T-helper 1 cell (primary cell): ENCODE data around the gene SLC7A4.
"Not testable (repeated sequence)": the region's sequence is repeated elsewhere in the genome, so short reads cannot be mapped to it uniquely, and the experiment has no call there.

Source experiments
- DNase-seq, 5 donors: peaks; one replicate each; pipeline ENCODE4 v3.0.0-alpha.2; 2012 to 2020

Gene SLC7A4

GRCh38 chr22:21015466-21016006, 16.8 kb downstream of the SLC7A4 start:
- no peak for DNase-seq

DNA sequence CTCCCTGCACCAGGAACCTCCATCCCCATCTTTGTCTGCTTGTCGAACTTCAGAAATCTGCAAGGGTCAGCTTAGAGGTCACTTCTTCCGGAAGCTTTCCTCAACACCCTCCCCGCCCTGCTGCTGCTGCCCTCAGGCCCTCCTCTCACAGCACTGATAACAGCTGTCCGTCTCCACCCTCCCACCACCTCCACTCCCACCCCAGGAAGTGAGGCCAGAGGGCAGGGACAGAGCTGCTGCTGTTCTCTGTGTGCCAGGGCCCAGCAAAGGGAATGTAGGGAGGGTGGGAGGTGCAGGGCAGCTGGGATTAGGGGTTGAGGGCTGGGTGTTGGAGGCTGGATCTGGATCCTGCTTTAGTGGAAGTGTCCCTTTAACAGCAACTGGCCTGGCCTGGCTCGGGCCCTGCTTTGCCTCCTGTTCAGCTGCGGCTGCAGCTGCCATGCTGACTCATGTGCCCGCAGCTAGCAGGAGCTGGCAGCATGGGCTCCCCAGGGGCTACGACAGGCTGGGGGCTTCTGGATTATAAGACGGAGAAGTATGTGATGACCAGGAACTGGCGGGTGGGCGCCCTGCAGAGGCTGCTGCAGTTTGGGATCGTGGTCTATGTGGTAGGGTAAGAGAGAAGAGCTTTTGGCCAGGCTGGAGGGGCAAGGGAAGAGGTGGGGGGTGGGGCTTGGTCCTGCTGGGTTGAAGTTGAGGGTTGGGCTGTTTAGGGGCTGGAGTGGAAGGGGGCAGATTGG, 17.5 kb downstream of the SLC7A4 start, which contains the start of gene P2RX6:
P2RX6 (plus strand) TSS at position 440 of the 740 bp plus-strand sequence; CDS start at position 450, 10 bp downstream.
- DNase-seq = no peak

- peak; percentile 65 to 87 (median 74) for DNase-seq
Measured at GRCh38 chr22:21014202-21014725, 18.1 kb downstream of the SLC7A4 start.

- no peak for DNase-seq
Measured at GRCh38 chr22:21013657-21014201, 18.6 kb downstream of the SLC7A4 start.

- no peak for DNase-seq
Measured at GRCh38 chr22:21012446-21013407, 19.6 kb downstream of the SLC7A4 start.

GRCh38 chr22:21010426-21011113, 21.8 kb downstream of the SLC7A4 start:
- DNase-seq = no peak

- peak in 1 of 5 donors; percentile 26 for DNase-seq
Measured at GRCh38 chr22:21009638-21010425, 22.5 kb downstream of the SLC7A4 start.

DNA sequence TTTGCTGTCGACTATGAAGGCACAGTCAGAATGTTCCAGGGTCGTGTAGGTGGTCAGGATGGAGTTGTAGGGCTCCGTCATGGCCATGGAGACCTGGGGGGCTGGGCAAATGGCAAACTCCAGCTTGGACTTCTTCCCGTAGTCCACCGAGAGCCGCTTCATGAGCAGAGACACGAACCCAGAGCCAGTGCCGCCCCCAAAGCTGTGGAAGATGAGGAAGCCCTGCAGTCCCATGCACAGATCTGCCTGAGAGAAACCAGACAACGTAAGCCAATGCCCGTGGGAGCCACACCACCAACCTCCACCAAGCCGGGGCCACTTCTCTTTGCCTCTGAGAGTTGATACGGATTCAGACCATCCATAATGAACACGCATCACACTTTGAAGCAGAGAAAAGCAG, 23.2 kb downstream of the SLC7A4 start:
- DNase-seq = not testable (repeated sequence)

GRCh38 chr22:21003782-21004181, 28.6 kb downstream of the SLC7A4 start:
- DNase-seq = no peak

GRCh38 chr22:21001601-21002325, 30.6 kb downstream of the SLC7A4 start, which contains the start of gene THAP7:
Gene THAP7 (minus strand): TSS chr22:21002118. CDS start chr22:21001911, 207 bp downstream.
- peak; percentile 92 to 98 (median 96) for DNase-seq

- DNase-seq = no peak
Measured at GRCh38 chr22:21000987-21001600, 31.3 kb downstream of the SLC7A4 start.

DNA sequence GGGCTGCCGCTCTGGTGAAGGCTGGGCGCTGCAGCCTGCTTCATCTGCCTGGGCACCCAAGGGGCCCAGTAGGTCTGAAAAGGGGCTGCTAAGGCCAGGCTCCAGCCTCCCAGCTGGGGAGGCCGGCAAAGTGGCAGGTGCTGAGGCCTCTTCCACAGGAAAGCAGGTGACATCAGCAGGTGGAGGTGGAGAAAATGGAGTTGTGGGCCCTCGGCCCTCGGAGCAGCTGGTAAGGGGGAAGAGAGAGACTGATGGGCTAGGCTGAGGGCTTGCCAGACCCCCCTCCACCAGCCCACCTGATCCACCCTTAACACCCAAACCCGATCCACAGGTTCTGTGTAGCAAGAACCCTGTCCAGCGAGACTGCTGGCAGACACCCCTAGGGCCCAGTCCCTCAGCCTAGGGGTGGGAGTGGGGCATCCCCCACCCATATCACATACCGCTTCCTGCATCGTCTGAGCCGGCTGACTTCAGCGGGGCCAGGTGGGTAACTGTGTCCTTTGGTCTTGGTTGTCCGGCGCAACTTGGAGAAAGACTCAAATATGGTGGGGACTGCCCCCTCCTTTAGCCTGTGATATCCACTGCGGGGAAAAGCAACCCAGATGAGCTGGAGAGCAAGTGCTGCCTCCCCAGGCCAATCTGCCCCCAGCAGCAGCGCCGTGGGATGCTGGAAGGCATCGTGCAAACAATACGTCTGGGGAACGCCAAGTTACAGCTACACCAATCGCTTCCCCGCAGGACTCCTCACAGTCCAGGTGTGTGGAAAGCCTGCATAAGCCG, 32.0 kb downstream of the SLC7A4 start:
- DNase-seq = no peak

GRCh38 chr22:20999350-21000206, 32.8 kb downstream of the SLC7A4 start:
- no peak for DNase-seq

GRCh38 chr22:20998411-20999336, 33.7 kb downstream of the SLC7A4 start:
- DNase-seq = no peak

GRCh38 chr22:20997536-20998257, 34.7 kb downstream of the SLC7A4 start:
- DNase-seq = no peak
